Smooth muscle cell (in vitro differentiated cells): ENCODE measurements around the gene COA1. TPM values are rescaled to one million over a fixed set of nuclear protein-coding genes. Genes with fewer than 3 reads are reported as not detected.

ENCODE experiments used
- DNase-seq: peaks from one replicate; lab custom pipeline; 2025; ENCODE audit not compliant: unreplicated experiment; lab: John Stamatoyannopoulos, UW
- H2AFZ ChIP-seq: fragments of 200-600 bp; sonication (generic); 2 replicates; pipeline ENCODE4 v1.6.0; 2016; ENCODE audit warnings: antibody characterized with exemption, low read depth, mild to moderate bottlenecking
- H3F3A ChIP-seq: fragments of 200-600 bp; sonication (generic); 2 replicates; pipeline ENCODE4 v1.6.0; 2017; ENCODE audit warnings: antibody characterized with exemption, low read depth
- H3K27ac ChIP-seq: fragments of 200-600 bp; sonication (generic); 2 replicates; pipeline ENCODE4 v1.5.1; 2016; ENCODE audit warnings: low read depth, mild to moderate bottlenecking
- H3K27me3 ChIP-seq: fragments of 200-600 bp; sonication (generic); 2 replicates; pipeline ENCODE4 v1.6.1; 2016; ENCODE audit warnings: low read depth, mild to moderate bottlenecking
- H3K36me3 ChIP-seq: fragments of 200-600 bp; sonication (generic); 2 replicates; pipeline ENCODE4 v1.5.1; 2016; ENCODE audit warnings: low read depth
- H3K4me1 ChIP-seq: fragments of 200-600 bp; sonication (generic); 2 replicates; pipeline ENCODE4 v1.5.1; 2016; ENCODE audit warnings: low read depth
- H3K4me2 ChIP-seq: fragments of 200-600 bp; sonication (generic); 2 replicates; pipeline ENCODE4 v1.6.0; 2016; ENCODE audit warnings: mild to moderate bottlenecking
- H3K4me3 ChIP-seq: fragments of 200-600 bp; sonication (generic); 2 replicates; pipeline ENCODE4 v1.5.1; 2016; ENCODE audit warnings: mild to moderate bottlenecking
- H3K79me2 ChIP-seq: fragments of 200-600 bp; sonication (generic); 2 replicates; pipeline ENCODE4 v1.6.0; 2016; ENCODE audit warnings: low read depth, mild to moderate bottlenecking
- H3K9ac ChIP-seq: fragments of 200-600 bp; sonication (generic); 2 replicates; pipeline ENCODE4 v1.6.0; 2016; ENCODE audit warnings: low read depth
- H3K9me3 ChIP-seq: fragments of 200-600 bp; sonication (generic); replicated peaks from 2 replicates; pipeline ENCODE4 v1.5.1; 2016; ENCODE audit warnings: low read depth
- H4K20me1 ChIP-seq: fragments of 200-600 bp; sonication (generic); 2 replicates; pipeline ENCODE4 v1.6.0; 2016; ENCODE audit warnings: low read depth
- CTCF ChIP-seq: fragments of 200-600 bp; sonication (generic); IDR thresholded peaks from 2 replicates; pipeline ENCODE4 v1.5.1; 2017; ENCODE audit warnings: borderline replicate concordance, mild to moderate bottlenecking, antibody characterized with exemption; ENCODE audit not compliant: insufficient read depth, poor library complexity, severe bottlenecking
- WGBS: methylation state at CpG from one replicate; pipeline ENCODE4 v1.1.7; 2016; ENCODE audit warnings: low lambda C conversion rate; 5-methylcytosine and 5-hydroxymethylcytosine counted together
- polyA plus RNA-seq: library from polyadenylated mRNA; unstranded; fragments of >200 nt; fragmentation: Nextera tagmentation; extraction: Ambion mirVana; gene quantifications from 2 replicates; pipeline ENCODE4 v1.2.1, GENCODE V29; 2016
- total RNA-seq: library from RNA; depleted of rRNA; stranded (reverse); fragments of >200 nt; gene quantifications from 2 replicates; pipeline ENCODE4 v1.2.3, GENCODE V29; 2014

The COA1 gene
- total and polyA plus RNA-seq, 2 experiments from 2014 or later = 63.1 to 67.5 TPM

- 98% methylated on average over 4 of the region's 4 CpGs for WGBS
- no peak overlapping the region for H3K4me2 ChIP-seq
These were observed 49.9 kb downstream of the COA1 start for GRCh38 chr7:43679210-43680068.

GRCh38 chr7:43678315-43678714 lies 51.0 kb downstream of the COA1 start:
- H3K4me1 ChIP-seq = no peaks in the 10 kb centered on the region
- no peaks in the 10 kb centered on the region for H3F3A ChIP-seq
- no peak overlapping the region for H2AFZ ChIP-seq
- H3K27ac ChIP-seq = no peak overlapping the region
- no peaks in the 10 kb centered on the region for H3K9me3 ChIP-seq
- H3K9ac ChIP-seq = no peak overlapping the region
- DNase-seq = no peak
- H3K79me2 ChIP-seq = peaks cover 77% of the 10 kb centered on the region
- H3K4me2 ChIP-seq = no peak overlapping the region
- WGBS = 96% methylated on average over 1 of the region's 1 CpG
- no peak for TF ChIP-seq CTCF
- no peaks in the 10 kb centered on the region for H3K36me3 ChIP-seq
- H3K27me3 ChIP-seq = no peaks in the 10 kb centered on the region
- H3K4me3 ChIP-seq = no peak overlapping the region
- H4K20me1 ChIP-seq = peaks cover 44% of the 10 kb centered on the region

More at GRCh38 chr7:43679210-43680068, 49.9 kb downstream of the COA1 start:
- Histone ChIP-seq H3K79me2 (peaks cover 76% of the 10 kb centered on the region), H3K27me3 (no peaks in the 10 kb centered on the region), H3F3A (no peaks in the 10 kb centered on the region), H3K4me3 (no peak overlapping the region), H3K4me1 (no peaks in the 10 kb centered on the region), H3K9ac (no peak overlapping the region), H4K20me1 (peaks cover 48% of the 10 kb centered on the region), H2AFZ (no peak overlapping the region), H3K36me3 (no peaks in the 10 kb centered on the region), H3K27ac (no peak overlapping the region), H3K9me3 (no peaks in the 10 kb centered on the region)
- no peak for DNase-seq
- TF ChIP-seq CTCF = no peak

GRCh38 chr7:43677864-43678263 lies 51.5 kb downstream of the COA1 start:
- Histone ChIP-seq H3K27me3 (no peaks in the 10 kb centered on the region), H4K20me1 (peaks cover 39% of the 10 kb centered on the region), H3K4me1 (no peaks in the 10 kb centered on the region), H3K9ac (no peak overlapping the region), H3K4me2 (no peak overlapping the region), H3K9me3 (no peaks in the 10 kb centered on the region), H3F3A (no peaks in the 10 kb centered on the region), H3K36me3 (no peaks in the 10 kb centered on the region), H2AFZ (no peak overlapping the region), H3K4me3 (no peak overlapping the region), H3K79me2 (peaks cover 77% of the 10 kb centered on the region), H3K27ac (no peak overlapping the region)
- no peak for TF ChIP-seq CTCF
- DNase-seq = no peak
